ENCODE measurements around the gene REV1. TPM values are rescaled to one million over a fixed set of nuclear protein-coding genes. Genes with fewer than 3 reads are reported as not detected.

REV1 gene
- total and polyA plus RNA-seq, 4 donors, result 5.6 to 69.0 (median 38.3) TPM

DNA sequence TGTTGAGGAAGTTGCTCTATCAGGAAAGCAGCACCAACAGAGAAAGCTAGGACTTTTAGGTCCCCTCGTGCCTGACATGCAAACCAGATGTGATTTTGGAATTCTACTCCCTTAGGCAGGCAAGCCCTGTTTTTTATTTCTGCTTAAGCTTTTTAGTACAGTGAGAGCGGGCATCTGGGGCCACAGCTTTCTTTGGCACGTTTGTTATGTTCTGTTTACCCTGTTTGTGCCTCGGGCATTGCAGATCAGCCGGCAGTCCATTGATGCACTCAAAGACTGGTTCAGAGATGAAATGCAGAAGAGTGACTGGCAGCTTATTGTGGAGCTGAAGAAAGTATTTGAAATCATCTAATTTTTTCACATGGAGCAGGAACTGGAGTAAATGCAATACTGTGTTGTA, 90.8 kb downstream of the REV1 start:
- intact Hi-C loops (cut with DNase I), result no loop called here
- ATAC-seq (ENCODE audit: low FRiP score) (no peak), DNase-seq (no peak)
- no peaks in the 10 kb centered on the region for H3K27me3 ChIP-seq (ENCODE audit: control insufficient read depth in 1 of 2, insufficient read depth in 2 of 2, low read length in 1 of 2)
- no peaks in the 10 kb centered on the region for H3K4me1 ChIP-seq (ENCODE audit: control insufficient read depth in 1 of 2, insufficient read depth in 2 of 2, low read length in 2 of 2)
- H3K27ac ChIP-seq (ENCODE audit: low read depth in 1 of 2, low read length in 2 of 2), result peak overlapping the region in 1 of 2 donors; percentile 23
- no peaks in the 10 kb centered on the region for H3K9me3 ChIP-seq (ENCODE audit: control insufficient read depth, low read length)
- H3K4me3 ChIP-seq (ENCODE audit: low read length in 2 of 2), result no peak overlapping the region
- H3K36me3 ChIP-seq (ENCODE audit: control insufficient read depth in 1 of 2, insufficient read depth in 2 of 2, low read length in 1 of 2), result peaks cover 10 to 17% of the 10 kb centered on the region in 2 donors
- WGBS, 2 donors, result 51 to 57% methylated on average over 5 of the region's 5 CpGs

DNA sequence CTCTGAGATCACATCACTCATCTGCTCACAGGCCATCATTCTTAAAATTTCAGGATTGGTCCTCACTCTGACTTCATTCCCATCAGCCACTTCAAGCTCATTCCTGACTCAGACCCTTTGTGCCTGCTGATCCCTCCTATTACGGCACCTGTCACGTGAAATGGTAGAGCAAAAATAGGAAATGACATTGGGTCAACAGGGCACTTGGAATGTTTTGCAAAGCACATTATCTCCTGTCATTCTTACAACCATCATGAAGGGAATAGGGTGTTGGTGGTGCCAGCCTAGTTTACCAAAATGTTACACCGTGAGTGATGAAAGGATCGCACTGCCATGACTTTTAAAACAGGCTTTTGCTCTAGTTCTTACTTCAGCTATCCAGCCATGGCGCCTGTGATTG, 91.5 kb downstream of the REV1 start:
- WGBS, 2 donors, result 94 to 95% methylated on average over 5 of the region's 5 CpGs
- H3K36me3 ChIP-seq (ENCODE audit: control insufficient read depth in 1 of 2, insufficient read depth in 2 of 2, low read length in 1 of 2), result peaks cover 10 to 17% of the 10 kb centered on the region in 2 donors
- no peak for ATAC-seq (ENCODE audit: low FRiP score)
- intact Hi-C loops (cut with DNase I), result no loop called here
- no peaks in the 10 kb centered on the region for H3K4me1 ChIP-seq (ENCODE audit: control insufficient read depth in 1 of 2, insufficient read depth in 2 of 2, low read length in 2 of 2)
- no peak for DNase-seq
- no peaks in the 10 kb centered on the region for H3K27me3 ChIP-seq (ENCODE audit: control insufficient read depth in 1 of 2, insufficient read depth in 2 of 2, low read length in 1 of 2)
- no peaks in the 10 kb centered on the region for H3K9me3 ChIP-seq (ENCODE audit: control insufficient read depth, low read length)
- no peak overlapping the region for H3K4me3 ChIP-seq (ENCODE audit: low read length in 2 of 2)
- H3K27ac ChIP-seq (ENCODE audit: low read depth in 1 of 2, low read length in 2 of 2), result no peak overlapping the region

DNA sequence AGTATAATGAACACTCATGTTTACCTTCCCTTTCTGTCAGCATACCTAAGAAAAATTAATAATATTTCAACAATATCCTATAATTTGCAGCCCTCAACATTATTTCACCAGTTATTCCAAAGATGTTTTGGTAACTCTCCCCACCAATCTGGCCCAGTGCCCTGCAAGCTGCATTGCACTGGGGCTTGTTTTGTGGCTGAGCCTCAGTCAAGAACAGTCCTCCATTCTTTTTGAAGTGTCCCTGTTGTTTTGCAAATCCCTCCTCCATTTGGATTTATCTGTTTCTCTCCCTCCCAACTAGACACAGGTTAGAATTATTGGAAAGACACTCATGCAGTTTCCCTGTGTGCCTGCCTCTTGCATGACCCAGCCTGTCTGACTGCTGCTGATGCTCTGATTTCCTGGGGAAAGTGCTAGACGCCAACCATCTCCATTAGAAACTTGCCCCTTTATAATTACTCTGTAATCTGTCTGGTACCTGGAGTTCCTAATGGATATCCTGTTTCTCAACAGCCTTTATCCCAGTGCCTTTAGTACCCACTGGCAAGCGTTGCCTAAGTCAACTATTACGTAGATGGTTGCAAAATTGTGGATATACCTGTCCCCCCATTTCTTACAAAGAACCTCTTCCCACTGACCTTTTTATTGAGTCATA, 92.4 kb downstream of the REV1 start:
- Histone ChIP-seq H3K27me3 (ENCODE audit: control insufficient read depth in 1 of 2, insufficient read depth in 2 of 2, low read length in 1 of 2) (no peaks in the 10 kb centered on the region), H3K36me3 (ENCODE audit: control insufficient read depth in 1 of 2, insufficient read depth in 2 of 2, low read length in 1 of 2) (peaks cover 4 to 17% of the 10 kb centered on the region in 2 donors), H3K4me3 (ENCODE audit: low read length in 2 of 2) (no peak overlapping the region), H3K4me1 (ENCODE audit: control insufficient read depth in 1 of 2, insufficient read depth in 2 of 2, low read length in 2 of 2) (no peaks in the 10 kb centered on the region), H3K27ac (ENCODE audit: low read depth in 1 of 2, low read length in 2 of 2) (no peak overlapping the region), H3K9me3 (ENCODE audit: control insufficient read depth, low read length) (no peaks in the 10 kb centered on the region)
- intact Hi-C loops (cut with DNase I), result no loop called here
- DNase-seq (no peak), ATAC-seq (ENCODE audit: low FRiP score) (no peak)
- 89 to 90% methylated on average over 3 of the region's 3 CpGs for WGBS, 2 donors

DNA sequence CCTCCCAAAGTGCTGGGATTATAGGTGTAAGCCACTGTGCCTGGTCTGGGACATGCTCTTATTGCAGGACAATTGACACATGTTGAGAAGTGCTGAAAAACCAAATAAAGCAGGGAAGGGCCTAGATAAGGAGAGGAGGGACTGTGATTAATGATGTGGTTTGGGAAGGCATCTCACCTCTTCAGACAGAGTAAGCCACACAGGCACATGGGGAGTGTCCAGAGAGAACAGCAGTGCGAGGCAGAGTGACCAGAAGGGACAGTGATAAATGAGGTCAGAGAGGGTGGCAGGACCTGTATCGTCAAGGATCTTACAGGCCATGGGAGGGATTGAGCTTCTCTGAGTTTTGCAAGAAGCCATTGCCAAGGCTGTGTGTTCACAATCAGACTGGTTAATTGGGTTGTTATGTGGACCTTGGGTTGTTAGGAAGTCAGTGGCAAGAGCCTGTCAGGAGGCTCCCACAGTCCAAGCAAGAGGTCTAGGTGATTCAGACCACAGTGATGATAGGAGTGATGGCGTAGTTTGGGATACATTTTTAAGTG, 94.2 kb downstream of the REV1 start:
- 76 to 85% methylated on average over 3 of the region's 3 CpGs for WGBS, 2 donors
- intact Hi-C loops (cut with DNase I), result no loop called here
- no peak for ATAC-seq (ENCODE audit: low FRiP score)

DNA sequence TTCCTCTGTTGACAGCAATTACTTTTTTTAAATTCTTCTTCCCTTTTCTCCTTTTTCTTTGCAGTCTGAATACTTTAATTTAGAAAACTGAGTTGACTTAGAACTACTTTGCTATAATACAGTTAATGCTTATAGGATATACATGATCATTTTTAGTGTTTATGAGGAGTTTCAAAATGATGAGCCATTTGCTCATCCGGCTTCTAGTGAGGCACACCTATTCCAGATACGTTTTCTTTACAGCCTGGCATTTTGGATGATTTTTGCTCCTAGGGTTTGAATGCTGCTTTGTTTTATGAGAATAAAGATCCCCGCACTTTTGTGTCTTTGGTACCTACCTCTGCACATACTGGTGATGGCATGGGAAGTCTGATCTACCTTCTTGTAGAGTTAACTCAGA, 99.9 kb downstream of the REV1 start:
- no peaks in the 10 kb centered on the region for H3K27me3 ChIP-seq (ENCODE audit: control insufficient read depth in 1 of 2, insufficient read depth in 2 of 2, low read length in 1 of 2)
- WGBS, 2 donors, result 91 to 94% methylated on average over 3 of the region's 3 CpGs
- ATAC-seq (ENCODE audit: low FRiP score) (no peak), DNase-seq (no peak)
- no peaks in the 10 kb centered on the region for H3K9me3 ChIP-seq (ENCODE audit: control insufficient read depth, low read length)
- intact Hi-C loops (cut with DNase I), result no loop called here
- H3K4me3 ChIP-seq (ENCODE audit: low read length in 2 of 2), result no peak overlapping the region
- peaks cover 0 to 9% of the 10 kb centered on the region in 2 donors for H3K4me1 ChIP-seq (ENCODE audit: control insufficient read depth in 1 of 2, insufficient read depth in 2 of 2, low read length in 2 of 2)
- H3K27ac ChIP-seq (ENCODE audit: low read depth in 1 of 2, low read length in 2 of 2), result peak overlapping the region in 1 of 2 donors; percentile 61
- H3K36me3 ChIP-seq (ENCODE audit: control insufficient read depth in 1 of 2, insufficient read depth in 2 of 2, low read length in 1 of 2), result peaks cover 0 to 2% of the 10 kb centered on the region in 2 donors

More for the DNA sequence above, 94.2 kb downstream of the REV1 start:
- DNase-seq, result no peak
- Histone ChIP-seq H3K27me3 (ENCODE audit: control insufficient read depth in 1 of 2, insufficient read depth in 2 of 2, low read length in 1 of 2) (no peaks in the 10 kb centered on the region), H3K4me1 (ENCODE audit: control insufficient read depth in 1 of 2, insufficient read depth in 2 of 2, low read length in 2 of 2) (peaks cover 0 to 2% of the 10 kb centered on the region in 2 donors), H3K4me3 (ENCODE audit: low read length in 2 of 2) (no peak overlapping the region), H3K36me3 (ENCODE audit: control insufficient read depth in 1 of 2, insufficient read depth in 2 of 2, low read length in 1 of 2) (peaks cover 4 to 17% of the 10 kb centered on the region in 2 donors), H3K27ac (ENCODE audit: low read depth in 1 of 2, low read length in 2 of 2) (peak overlapping the region in 1 of 2 donors; percentile 76), H3K9me3 (ENCODE audit: control insufficient read depth, low read length) (no peaks in the 10 kb centered on the region)

DNA sequence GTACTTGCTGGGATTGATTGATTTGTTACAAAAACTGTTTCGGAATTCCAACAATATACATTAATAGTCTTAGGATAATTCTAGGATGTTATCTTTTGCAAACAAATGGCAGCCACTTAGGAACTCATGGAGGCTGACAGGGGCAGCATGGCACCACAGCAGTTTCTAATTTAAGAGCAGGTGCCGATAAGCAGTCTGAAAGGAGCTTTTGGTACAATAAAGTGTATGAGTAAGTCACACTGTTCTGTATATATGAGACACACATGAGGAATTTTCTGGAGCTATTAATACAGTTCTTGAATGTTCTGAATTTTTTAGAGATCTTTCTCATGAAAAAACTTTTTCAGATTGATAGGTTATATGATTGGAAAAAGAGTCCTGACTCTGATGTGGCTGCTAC, 100.4 kb downstream of the REV1 start:
- Histone ChIP-seq H3K27ac (ENCODE audit: low read depth in 1 of 2, low read length in 2 of 2) (no peak overlapping the region), H3K9me3 (ENCODE audit: control insufficient read depth, low read length) (no peaks in the 10 kb centered on the region), H3K36me3 (ENCODE audit: control insufficient read depth in 1 of 2, insufficient read depth in 2 of 2, low read length in 1 of 2) (peaks cover 0 to 2% of the 10 kb centered on the region in 2 donors), H3K4me1 (ENCODE audit: control insufficient read depth in 1 of 2, insufficient read depth in 2 of 2, low read length in 2 of 2) (peaks cover 0 to 9% of the 10 kb centered on the region in 2 donors), H3K4me3 (ENCODE audit: low read length in 2 of 2) (no peak overlapping the region), H3K27me3 (ENCODE audit: control insufficient read depth in 1 of 2, insufficient read depth in 2 of 2, low read length in 1 of 2) (no peaks in the 10 kb centered on the region)
- no peak for ATAC-seq (ENCODE audit: low FRiP score)
- DNase-seq, result no peak
- intact Hi-C loops (cut with DNase I), result no loop called here
- WGBS, 2 donors, result 18% methylated on average over 2 of the region's 2 CpGs

DNA sequence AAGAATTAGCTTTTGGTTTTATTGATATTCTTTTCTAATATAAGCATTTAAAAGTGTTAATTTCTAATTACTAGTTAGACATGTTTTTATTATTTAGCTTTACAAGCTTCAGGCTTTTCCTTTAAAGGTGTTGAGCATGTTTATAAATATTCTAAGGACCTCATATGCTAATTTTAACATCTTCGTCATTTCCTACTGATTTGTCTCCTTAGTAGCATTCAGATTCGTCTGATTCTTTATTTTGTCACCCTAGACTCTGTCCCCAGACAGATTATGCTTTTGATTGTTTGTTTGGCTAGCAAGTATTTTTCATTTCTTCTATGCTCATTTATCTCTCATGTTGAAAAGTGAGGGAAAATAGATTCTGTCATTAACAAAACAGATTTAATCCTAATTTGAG, 100.9 kb downstream of the REV1 start:
- peaks cover 0 to 9% of the 10 kb centered on the region in 2 donors for H3K4me1 ChIP-seq (ENCODE audit: control insufficient read depth in 1 of 2, insufficient read depth in 2 of 2, low read length in 2 of 2)
- DNase-seq (no peak), ATAC-seq (ENCODE audit: low FRiP score) (no peak)
- no peaks in the 10 kb centered on the region for H3K9me3 ChIP-seq (ENCODE audit: control insufficient read depth, low read length)
- no peak overlapping the region for H3K4me3 ChIP-seq (ENCODE audit: low read length in 2 of 2)
- peaks cover 0 to 2% of the 10 kb centered on the region in 2 donors for H3K36me3 ChIP-seq (ENCODE audit: control insufficient read depth in 1 of 2, insufficient read depth in 2 of 2, low read length in 1 of 2)
- intact Hi-C loops (cut with DNase I), result no loop called here
- no peaks in the 10 kb centered on the region for H3K27me3 ChIP-seq (ENCODE audit: control insufficient read depth in 1 of 2, insufficient read depth in 2 of 2, low read length in 1 of 2)
- WGBS, 2 donors, result 13 to 16% methylated on average over 2 of the region's 2 CpGs
- H3K27ac ChIP-seq (ENCODE audit: low read depth in 1 of 2, low read length in 2 of 2), result no peak overlapping the region

DNA sequence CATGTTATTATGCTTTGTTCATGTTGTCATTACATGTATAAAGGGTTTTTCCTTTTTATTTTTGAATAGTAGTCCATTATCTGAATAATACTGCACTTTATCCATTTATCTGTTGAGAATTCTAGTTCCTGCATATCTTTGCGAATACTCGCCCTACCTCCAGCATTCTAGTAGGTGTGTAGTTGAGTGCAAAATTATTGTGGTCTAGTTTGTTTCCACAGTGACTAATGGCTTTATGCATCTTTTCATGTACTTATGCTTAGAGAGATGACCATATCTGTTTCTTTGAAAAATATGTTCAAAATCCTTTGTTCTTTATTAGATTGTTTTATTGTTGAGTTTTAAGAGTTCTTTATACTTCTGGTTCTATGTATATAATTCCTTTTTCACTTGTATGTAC, 103.8 kb downstream of the REV1 start:
- H3K4me3 ChIP-seq (ENCODE audit: low read length in 2 of 2), result no peak overlapping the region
- DNase-seq (no peak), ATAC-seq (ENCODE audit: low FRiP score) (no peak)
- peaks cover 2 to 5% of the 10 kb centered on the region in 2 donors for H3K36me3 ChIP-seq (ENCODE audit: control insufficient read depth in 1 of 2, insufficient read depth in 2 of 2, low read length in 1 of 2)
- intact Hi-C loops (cut with DNase I), result no loop called here
- 95 to 99% methylated on average over 2 of the region's 2 CpGs for WGBS, 2 donors
- no peaks in the 10 kb centered on the region for H3K27me3 ChIP-seq (ENCODE audit: control insufficient read depth in 1 of 2, insufficient read depth in 2 of 2, low read length in 1 of 2)
- no peak overlapping the region for H3K27ac ChIP-seq (ENCODE audit: low read depth in 1 of 2, low read length in 2 of 2)
- H3K9me3 ChIP-seq (ENCODE audit: control insufficient read depth, low read length), result no peaks in the 10 kb centered on the region
- H3K4me1 ChIP-seq (ENCODE audit: control insufficient read depth in 1 of 2, insufficient read depth in 2 of 2, low read length in 2 of 2), result peaks cover 0 to 9% of the 10 kb centered on the region in 2 donors

DNA sequence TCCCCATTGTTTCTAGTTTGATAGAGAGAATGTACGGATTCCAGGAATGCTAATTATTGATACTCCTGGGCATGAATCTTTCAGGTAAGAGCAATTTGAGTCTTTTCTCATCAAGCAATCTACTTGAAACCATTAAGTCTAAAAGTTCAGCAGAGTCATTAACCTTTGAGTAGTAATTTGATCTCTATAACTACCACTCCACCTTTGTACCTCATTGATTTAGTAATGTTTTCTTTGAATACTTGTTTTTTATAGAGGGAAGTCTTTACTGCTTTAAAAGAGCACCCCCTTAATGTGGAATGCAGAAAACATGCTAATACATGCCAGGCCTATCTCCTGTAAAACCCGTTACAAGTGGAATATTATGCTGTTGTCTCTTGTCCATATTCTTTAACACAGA, 107.7 kb downstream of the REV1 start:
- WGBS, 2 donors, result 95 to 98% methylated on average over 2 of the region's 2 CpGs

More for the DNA sequence above, 107.7 kb downstream of the REV1 start:
- Histone ChIP-seq H3K27me3 (ENCODE audit: control insufficient read depth in 1 of 2, insufficient read depth in 2 of 2, low read length in 1 of 2) (no peaks in the 10 kb centered on the region), H3K36me3 (ENCODE audit: control insufficient read depth in 1 of 2, insufficient read depth in 2 of 2, low read length in 1 of 2) (peaks cover 2 to 5% of the 10 kb centered on the region in 2 donors), H3K4me1 (ENCODE audit: control insufficient read depth in 1 of 2, insufficient read depth in 2 of 2, low read length in 2 of 2) (no peaks in the 10 kb centered on the region), H3K4me3 (ENCODE audit: low read length in 2 of 2) (no peak overlapping the region), H3K9me3 (ENCODE audit: control insufficient read depth, low read length) (no peaks in the 10 kb centered on the region), H3K27ac (ENCODE audit: low read depth in 1 of 2, low read length in 2 of 2) (no peak overlapping the region)
- intact Hi-C loops (cut with DNase I), result no loop called here
- DNase-seq (no peak), ATAC-seq (ENCODE audit: low FRiP score) (no peak)
